HG03432 (cell line): ENCODE data around the gene IFFO2.
"Not testable (repeated sequence)": the region's sequence is repeated elsewhere in the genome, so short reads cannot be mapped to it uniquely, and the experiment has no call there.

Experiments
- ATAC-seq: cut with Tn5 transposase; IDR thresholded peaks from one replicate; pipeline ENCODE4 v1.9.1; 2021; ENCODE audit warnings: mild to moderate bottlenecking, moderate library complexity; ENCODE audit not compliant: unreplicated experiment

The IFFO2 gene

DNA sequence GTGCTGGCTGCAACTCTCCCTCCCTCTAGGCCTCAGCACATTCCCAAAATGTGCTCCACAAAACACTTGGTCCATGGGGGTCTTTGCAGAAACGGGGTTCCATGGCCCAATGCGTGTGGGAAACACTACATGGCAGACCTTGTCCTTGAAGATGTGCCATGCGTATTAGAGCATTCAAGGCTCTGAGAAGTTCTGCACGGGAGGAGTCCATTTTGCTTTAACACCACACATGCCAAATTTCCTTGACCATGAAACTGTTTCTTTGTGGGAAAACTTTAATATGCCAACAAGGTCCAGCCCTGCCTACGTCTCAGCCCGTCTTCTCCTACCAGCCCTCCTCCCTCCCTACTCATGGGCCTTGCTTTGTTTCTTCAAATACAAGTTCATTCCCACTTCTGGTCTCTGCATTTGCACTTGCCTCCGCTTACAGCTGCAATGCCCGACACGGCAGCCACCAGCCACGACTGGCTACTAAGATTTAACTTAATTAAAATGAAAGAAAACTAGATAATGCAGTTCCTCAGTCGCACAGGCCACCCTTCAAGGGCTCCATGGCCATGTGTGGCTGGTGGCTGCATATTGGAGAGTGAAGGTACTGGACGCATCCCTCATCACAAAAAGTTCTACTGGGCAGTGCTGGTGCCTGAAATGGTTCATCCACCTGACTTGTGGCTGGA is 77.8 kb downstream of the IFFO2 start:
- no peak for ATAC-seq

DNA sequence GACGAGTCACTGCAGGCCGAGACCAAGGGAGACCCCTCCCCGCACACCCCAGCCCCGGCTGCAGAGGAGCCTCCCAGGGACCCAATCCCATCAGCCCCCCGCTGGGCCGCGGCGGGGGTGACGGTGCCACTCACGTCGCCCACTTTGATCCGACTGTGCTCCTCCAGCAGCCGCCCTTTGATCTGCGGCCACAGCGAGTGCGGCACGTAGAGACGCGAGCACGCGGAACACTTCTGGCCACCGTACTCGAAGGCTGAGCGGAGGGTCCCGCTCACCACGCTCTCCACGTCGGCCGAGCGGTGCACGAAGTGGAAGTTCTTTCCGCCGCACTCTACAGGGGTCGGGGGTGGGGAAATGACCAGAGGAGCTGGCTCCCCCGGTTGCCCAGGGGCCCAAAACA is 79.2 kb downstream of the IFFO2 start:
- no peak for ATAC-seq

DNA sequence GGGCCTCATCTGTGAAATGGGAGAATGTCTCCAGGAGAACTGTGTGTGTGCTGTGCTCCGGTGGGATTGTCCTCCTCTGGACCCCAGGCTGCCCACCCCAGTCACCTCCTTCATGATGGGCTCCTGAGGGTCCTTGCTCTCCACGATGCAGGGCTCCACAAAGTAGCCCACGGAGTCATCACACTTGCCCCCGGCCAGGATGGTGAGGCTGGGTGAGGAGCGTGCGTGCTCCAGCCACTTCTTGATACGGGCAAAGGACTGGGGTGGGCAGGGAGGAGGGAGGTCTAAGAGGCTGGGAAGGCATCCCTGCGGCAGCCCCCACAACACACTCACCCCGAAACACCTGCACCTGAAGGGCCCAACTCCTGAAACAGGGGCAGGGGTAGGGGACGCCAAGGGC is 80.3 kb downstream of the IFFO2 start:
- ATAC-seq = no peak

DNA sequence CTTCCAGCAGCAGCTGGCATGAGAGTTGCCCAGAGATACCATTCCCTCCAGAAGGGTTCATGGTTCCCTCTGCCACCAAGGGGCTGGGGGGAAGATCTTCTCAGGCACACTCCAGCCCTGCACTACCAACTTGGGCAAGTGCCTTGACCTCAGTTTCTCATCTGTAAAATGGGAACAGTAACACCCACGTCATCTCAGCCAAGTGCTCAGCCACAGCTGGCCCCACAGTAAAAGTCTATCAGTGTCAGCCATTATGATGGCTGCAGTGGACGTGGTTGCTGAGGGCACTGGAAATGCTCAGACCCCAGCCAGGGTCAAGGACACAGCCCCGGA is 80.7 kb downstream of the IFFO2 start:
- ATAC-seq = no peak

DNA sequence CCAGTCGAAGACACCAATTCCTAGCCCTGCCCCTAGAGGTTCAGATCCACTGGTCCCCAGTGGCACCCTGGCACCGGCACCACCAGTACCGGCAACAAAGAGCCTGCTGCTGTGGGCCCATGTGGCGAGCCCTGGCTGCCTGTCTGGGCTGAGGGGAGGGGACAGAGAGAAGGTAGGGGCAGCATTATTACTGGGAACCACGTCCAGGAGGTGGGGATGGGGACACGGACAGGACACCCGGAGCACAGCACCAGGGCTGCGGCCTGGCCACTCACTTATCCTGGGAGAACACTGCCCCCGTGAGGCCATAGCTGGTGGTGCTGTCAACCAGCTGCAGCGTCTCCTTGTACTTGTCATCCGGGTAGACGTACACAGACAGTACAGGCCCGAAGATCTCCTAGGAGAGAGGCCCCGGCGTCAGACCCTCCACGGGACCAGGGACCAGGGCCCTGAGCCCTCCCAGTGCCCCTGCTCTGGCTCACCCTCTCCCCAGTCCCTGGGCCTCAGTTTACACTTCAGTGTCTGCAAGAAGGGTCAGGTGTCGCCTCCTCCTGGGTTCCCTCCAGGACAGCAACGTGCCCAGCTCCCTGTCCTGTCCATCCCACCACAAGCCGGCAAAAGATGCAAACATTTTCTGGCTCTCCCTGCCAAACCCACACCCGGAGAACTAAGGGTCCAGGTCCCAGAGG is 81.2 kb downstream of the IFFO2 start:
- no peak for ATAC-seq

DNA sequence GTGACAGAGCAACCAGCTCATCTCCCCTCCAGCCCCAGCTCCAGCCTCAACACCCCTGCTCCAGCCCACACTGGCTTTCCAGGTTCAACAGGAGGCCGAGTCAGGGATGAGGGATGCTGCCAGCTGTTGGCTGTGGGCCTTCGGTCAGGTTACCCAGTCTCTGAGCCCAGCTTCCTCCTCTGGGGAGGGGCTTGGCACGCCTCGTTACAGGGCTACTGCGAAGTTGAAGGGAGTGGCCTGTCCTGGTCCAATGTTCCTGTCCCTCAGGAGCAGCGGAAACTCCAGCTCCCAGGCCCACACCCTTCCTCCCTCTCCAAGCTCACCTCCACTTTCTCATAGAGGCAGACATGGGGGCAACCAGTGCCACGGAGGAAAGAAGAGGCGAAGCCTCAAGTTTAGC is 81.9 kb downstream of the IFFO2 start:
- no peak for ATAC-seq

DNA sequence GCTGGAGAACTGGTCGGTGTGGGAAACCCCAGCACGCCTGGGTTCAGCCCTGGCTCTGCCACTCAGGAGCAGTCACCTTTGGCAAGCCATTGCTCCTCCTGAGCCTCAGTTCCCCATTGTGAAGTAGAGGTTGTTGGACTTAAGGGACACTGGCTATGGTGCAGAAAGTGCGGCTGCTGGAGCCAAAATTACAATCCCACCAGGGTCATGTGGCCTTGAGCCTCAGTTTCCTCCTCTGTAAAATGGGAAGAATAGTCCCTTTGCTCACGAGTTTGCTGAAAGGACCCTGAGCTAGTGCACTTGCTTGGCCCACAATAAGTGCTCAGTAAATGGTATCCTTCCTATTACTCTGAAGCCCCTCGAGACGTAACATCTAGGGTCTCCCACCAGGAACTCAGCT is 82.4 kb downstream of the IFFO2 start:
- no peak for ATAC-seq

DNA sequence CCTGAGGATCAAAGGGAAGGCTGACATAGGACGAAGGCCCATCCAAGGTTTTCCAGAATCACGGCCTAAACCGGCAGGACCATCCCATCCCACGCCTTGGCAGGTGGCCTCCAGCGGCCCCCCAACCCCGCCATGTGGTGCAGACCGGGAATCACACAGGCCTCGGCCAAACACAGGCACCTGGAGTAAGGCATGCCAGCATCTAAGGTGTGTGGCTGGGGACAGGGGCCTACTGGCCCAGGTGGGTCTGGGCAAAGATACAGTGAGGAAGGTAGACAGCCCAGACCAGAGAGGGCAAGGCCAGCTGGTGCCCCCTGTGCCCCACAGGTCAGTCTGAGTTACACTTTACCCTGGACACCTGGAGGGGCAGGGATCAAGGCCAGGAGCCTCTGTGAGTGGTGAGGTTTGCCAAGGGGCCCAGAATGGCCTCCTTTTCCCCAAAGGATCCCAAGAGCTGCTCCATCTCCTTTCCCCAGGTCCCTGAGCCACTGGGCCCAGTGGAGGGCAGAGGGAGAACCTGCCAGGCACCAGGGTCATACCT is 84.3 kb downstream of the IFFO2 start:
- ATAC-seq = no peak

DNA sequence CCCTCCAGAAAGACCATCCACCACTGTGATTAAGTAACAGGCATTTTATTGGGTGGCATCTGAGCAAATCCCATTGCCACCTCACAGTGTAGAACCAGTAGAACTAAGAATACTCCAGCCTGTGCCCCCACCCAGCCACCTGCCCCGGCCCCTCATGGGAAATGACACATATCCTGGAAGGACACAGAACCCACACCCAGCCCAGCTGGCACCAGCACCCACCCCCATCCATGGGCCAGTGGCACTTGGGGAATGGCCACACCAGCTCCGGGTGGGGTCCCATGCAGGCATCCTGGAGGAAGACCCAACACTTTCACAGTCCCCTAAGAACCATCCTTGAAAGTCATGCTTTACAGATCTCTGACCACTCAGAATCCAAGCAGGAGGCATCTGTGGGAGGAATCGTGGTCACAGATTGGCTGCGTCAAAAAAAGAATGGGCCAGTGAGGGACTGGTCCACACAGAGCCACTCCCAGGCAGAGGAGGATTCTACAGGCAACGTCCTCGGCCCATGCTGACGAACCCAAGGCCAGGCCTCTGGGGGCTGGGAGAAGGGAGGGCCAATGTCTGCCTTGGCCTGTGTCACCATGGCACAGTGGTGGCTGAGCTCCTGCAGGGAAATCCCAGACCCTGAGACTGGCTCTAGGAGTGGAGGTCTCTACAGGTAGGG is 84.9 kb downstream of the IFFO2 start:
- no peak for ATAC-seq

DNA sequence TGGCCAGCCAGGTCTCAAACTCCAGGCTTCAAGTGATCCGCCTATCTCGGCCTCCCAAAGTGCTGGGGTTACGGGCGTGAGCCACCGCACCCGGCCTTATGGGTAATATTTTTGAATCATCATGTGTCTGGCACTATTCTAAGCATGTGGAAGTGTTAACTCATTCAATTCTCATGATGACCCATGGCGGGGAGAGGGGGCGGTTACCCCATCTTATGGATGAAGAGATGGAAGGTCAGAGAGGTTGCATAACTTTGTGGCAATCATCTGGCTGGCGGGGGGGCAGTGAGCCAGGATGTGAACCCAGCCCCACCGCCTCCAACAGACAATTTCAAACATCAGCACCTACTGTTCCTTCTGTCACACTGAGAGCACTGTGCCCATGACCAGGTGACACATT is 85.5 kb downstream of the IFFO2 start:
- ATAC-seq = no peak

DNA sequence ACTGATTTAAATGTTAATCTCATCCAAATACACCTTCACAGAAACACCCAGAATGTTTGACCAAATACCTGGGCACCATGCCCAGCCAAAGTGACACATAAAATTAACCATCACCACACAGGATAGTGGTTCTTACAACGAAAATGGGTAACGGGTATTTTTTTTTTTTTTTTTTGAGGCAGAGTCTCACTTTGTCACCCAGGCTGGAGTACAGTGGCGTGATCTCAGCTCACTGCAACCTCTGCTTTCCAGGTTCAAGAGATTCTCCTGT is 85.9 kb downstream of the IFFO2 start:
- ATAC-seq = not testable (repeated sequence)

DNA sequence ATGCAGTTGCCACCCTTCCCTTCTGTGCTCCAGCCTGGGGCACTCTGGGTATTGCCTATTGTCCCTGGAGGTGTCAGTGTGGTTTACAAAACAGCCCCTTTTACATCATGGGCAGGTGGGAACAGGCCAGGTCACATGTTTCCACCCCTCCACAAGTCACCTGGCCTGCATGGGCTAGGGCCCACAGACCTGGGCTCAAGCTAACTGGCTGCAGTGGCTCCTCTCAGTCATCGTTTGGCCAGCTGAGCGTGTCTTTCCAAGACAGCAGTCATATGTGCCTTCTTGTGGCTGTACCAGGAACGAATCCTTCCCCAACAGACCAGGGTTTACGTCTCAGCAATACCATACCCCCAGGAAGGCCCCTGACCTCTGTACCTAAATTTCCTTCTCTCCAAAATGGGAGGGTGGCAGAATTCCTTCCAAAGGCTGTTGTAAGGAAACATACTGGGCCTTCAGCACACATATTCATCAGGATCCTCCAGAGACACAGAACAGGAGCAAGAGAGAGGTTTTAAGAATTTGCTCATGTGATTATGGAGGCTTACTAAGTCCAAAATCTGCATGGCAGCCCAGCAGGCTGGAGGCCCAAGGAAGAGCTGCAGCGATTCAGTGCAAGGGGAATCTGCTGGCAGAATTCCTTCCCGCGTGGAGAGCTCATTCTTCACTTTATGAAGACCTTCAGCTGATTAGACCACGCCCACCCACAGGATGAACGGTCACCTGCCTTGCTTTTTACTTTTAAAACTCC is 86.5 kb downstream of the IFFO2 start:
- ATAC-seq = no peak

DNA sequence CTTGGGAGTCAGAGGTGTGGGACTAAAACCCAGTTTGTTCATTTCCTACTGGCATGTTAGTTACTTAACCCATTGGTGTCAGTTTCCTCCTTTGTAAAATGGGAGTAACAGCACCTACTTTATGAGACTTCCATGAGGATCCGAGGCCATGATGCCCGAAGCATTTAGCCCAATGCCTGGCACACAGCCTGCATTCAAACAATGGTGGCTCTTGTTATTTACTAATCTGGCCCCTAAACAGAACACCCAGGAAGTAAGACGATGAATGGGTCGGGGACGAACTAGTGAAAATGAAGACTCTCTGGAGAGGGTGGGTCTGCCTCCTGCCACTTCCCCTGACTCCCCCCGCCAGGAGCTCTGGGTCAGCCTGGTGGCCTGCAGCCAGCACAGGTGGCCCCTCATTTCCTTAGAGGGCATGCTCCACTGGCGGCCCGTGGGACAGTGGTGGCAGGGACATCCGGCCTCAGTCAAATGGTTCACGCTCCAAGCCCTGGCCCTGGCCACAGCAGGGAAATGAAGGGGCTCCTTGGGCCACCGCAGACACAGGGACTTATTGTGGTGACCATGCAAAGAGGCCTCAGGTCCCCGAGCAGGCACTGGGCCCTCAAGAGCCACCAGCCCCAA is 87.6 kb downstream of the IFFO2 start:
- no peak for ATAC-seq

DNA sequence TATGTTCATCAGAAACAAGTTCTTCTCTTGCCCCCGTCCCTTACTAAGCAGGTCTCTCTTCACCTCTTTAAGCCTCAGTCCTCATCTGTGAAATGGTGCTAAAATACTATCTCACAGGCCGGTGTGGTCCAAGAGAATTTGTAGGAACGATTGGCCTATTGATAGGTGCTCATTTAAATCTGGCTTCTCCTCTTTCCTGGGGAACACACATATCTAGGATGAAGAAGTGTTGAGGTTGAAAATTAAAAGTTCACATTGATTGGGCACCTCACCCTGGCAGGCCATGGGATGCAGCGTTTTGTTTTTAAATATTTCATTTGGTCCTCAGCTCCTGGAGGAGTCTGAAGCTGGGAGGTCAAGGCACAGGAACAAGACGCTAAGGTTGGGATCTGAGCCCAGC is 88.1 kb downstream of the IFFO2 start:
- ATAC-seq = no peak

DNA sequence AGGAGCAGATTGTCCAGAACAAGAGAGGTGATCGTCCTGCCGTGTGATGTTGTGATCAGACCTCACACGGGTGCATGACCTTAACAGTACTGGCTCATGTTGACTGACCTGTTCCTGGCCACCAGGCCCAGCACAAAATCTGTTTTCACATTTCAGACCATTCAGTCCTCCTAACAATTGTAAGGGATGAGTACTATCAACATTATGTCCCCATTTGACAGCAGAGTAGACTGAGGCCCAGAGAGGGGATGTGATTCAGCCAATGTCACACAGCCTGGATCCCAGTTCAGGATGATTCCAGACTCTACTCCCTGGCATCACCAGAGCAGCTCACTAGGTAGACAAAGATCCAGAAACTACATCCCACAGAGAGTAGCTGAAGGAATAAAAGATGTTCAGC is 89.6 kb downstream of the IFFO2 start:
- no peak for ATAC-seq

DNA sequence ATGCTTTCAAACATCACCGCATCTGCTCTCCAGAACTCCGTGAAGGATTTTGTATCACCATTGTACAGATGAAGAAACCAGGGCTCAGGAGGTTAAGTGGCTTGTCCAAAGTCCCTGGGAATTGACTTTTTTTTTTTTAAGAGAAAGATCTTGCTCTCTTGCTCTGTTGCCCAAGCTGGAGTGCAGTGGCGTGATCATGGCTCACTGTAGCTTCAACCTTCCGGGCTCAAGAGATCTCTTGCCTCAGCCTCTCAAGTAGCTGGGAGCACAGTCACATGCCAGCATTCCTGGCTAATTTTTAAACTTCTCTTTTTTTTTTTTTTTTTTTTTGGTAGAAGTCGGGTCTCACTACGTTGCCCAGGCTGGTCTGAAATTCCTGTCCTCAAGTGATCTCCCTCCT is 90.2 kb downstream of the IFFO2 start:
- no peak for ATAC-seq

DNA sequence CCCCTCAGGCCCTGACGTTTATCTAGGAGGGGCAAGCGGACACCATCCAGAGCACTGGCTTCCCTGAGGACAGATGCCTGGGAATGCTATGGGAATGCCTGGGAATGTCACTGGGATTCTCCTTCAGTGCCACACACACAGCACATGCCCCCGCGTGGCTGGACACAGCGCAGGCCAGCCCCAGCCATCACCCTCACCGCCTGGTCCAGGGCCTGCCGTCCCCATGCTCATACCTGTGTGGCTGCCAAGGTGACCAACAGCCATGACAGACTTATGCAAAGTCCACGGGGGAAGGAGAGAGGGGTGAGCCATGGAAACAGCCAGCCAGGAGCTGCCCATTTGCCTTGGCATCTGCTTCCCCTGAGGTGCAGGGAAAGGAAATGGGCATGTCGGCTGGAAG is 91.3 kb downstream of the IFFO2 start:
- ATAC-seq = no peak

DNA sequence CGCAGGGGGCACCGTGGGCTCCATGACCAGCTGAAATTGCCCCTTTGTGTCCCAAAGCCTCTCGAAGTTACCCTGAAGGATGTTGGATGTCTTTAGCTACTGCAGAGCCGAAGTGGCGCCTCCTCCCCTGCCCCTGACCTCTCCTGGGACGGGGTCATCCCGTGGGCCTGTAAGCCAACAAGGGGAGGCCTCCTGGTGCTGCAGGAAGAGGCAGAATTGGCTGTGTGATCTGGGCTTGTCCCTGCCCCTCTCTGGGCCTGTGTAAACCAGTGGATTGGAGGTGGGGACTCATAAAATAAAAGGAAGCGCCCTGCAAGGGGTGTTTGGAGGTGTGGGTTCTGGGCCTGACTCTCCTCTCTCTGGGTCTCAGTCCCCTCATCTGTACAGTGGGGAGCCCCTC is 94.9 kb downstream of the IFFO2 start:
- ATAC-seq = no peak

DNA sequence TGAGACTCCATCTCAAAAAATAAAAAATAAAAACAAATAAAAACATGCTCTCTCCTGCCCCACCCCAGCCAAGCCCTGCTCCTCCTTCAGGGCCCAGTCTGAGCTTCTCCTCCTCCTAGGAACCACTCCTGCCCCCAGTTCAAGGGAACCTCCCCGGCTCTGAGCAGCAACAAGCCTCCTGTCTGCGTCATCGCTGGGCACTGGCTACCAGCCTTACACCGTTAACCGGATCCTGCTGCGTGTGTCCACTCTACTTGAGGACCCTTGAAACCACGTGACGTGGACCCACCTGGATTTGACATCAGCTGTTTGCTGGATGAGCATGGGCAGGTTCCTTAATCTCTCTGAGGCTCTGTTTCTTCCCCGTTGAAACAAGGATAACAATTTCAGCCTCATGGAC is 95.4 kb downstream of the IFFO2 start:
- ATAC-seq = no peak

DNA sequence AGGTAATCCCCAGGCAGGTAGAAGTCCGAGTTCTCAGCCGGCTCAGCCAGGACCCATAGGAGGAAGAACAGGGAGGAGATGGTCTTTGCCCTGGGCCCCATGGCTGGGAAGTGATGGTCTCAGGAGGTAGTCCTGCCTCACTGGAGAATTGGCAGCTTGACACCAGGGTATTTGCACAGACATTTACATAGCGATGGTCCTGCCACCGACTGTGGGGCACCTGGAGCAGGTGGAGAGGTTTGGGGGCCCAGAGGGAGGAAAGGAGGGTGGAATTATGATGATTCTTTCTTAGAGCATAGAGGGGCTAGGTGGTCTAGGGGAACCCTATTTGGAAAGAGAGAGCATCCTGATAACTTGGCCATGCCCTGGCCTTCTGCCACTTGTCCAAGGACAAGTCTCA is 96.9 kb downstream of the IFFO2 start, which contains the start of gene TAS1R2:
Gene TAS1R2, minus strand, starts transcription at position 101 of the 400 bp plus-strand sequence. Its CDS starts 0 bp downstream, at position 101.
- ATAC-seq = no peak

DNA sequence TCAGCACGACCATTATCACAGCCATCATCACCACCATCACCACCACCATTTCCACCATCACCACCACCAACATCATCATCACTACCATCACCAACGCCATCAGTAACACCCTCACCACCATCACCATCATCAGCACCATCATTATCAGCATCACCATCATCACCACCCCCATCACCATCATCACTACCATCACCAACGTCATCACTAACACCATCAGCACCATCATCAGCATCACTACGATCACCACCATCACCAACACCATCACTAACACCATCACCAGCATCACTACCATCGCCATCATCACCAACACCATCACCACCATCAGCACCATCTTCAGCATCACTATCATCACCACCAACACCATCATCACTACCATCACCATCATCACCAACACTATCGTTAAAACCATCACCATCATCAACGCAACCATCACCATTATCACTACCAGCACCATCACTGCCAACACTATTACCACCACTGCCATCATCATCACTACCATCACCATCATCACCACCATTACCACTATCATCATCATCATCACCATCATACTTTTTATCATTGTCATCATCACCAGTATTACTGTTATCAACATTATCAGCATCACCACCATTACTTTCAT is 98.3 kb downstream of the IFFO2 start:
- no peak for ATAC-seq
